HFF-Myc (cell line): Measurements from ENCODE around the gene MFSD6L.
"Not testable (repeated sequence)": the region's sequence is repeated elsewhere in the genome, so short reads cannot be mapped to it uniquely, and the experiment has no call there.

Source experiments
- DNase-seq: peaks from one replicate; pipeline ENCODE4 v3.0.0-alpha.2; 2011; ENCODE audit warnings: low read depth; ENCODE audit errors: extremely low read depth
- H3K4me3 ChIP-seq: replicated peaks from 2 replicates; pipeline ENCODE4 v1.5.1; 2011; ENCODE audit warnings: low read depth, mild to moderate bottlenecking, control low read depth, low read length
- TF ChIP-seq, protein P1 (sequence below): IDR thresholded peaks from 2 replicates; pipeline ENCODE4 v1.5.1; 2012; ENCODE audit warnings: mild to moderate bottlenecking, low read depth, low read length, control low read depth; ENCODE audit errors: missing control alignments

Gene MFSD6L

GRCh38 chr17:8818047-8818446, 18.9 kb upstream of the MFSD6L start:
- no peak for DNase-seq
- TF ChIP-seq, protein P1, sequence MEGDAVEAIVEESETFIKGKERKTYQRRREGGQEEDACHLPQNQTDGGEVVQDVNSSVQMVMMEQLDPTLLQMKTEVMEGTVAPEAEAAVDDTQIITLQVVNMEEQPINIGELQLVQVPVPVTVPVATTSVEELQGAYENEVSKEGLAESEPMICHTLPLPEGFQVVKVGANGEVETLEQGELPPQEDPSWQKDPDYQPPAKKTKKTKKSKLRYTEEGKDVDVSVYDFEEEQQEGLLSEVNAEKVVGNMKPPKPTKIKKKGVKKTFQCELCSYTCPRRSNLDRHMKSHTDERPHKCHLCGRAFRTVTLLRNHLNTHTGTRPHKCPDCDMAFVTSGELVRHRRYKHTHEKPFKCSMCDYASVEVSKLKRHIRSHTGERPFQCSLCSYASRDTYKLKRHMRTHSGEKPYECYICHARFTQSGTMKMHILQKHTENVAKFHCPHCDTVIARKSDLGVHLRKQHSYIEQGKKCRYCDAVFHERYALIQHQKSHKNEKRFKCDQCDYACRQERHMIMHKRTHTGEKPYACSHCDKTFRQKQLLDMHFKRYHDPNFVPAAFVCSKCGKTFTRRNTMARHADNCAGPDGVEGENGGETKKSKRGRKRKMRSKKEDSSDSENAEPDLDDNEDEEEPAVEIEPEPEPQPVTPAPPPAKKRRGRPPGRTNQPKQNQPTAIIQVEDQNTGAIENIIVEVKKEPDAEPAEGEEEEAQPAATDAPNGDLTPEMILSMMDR = no peak
- no peak overlapping the region for H3K4me3 ChIP-seq

DNA sequence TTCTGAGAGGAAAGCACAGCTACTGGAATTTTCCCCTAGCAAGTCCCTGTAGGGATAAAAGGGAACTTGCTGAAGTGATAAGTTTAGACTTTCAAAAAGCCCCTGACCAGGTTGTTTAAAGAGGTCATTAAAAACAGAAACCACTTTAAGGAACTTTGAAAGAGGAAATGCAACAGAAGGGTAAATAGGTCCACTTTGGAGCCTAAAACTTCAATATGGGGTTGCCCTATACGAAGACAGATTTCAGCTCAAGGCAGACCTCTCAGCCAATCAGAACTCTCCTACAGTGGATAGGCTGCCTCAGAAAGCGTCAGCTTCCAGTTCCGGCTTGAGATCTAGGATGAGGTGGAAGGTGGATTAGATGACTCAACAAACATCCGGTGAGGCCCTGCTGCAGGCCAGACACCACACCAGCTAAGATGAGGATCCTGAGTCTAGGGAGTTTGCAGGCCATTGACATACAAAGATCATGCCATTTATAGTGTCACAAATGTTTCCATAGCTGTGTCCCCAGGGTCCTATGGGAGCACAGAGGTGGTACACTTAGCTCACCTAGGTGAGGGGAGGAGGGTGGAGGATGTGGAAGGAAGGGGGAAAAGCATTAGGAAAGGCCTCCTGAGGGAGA, 7.9 kb upstream of the MFSD6L start:
- no peak overlapping the region for H3K4me3 ChIP-seq
- TF ChIP-seq, protein P1 = no peak
- no peak for DNase-seq

GRCh38 chr17:8806253-8806925, 7.2 kb upstream of the MFSD6L start:
- H3K4me3 ChIP-seq = no peak overlapping the region
- DNase-seq = no peak
- TF ChIP-seq, protein P1 = no peak

DNA sequence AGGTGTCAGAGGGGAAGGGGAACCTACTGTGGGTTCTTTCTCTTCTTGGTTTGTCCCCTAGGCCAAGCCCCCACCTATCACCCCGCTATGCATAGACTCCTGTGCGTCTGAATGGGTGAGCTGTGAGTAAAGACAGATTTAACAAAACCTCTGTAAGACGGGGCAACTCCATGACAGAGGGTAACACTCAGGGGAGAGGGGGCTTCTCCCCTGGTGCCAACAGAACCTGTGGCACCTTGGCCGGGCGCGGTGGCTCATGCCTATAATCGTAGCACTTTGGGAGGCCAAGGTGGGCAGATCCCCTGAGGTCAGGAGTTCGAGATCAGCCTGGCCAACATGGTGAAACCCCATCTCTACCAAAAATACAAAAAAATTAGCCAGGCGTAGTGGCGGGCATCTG, 6.2 kb upstream of the MFSD6L start:
- not testable (repeated sequence) for DNase-seq, H3K4me3 ChIP-seq

- no peak for DNase-seq
- TF ChIP-seq, protein P1 = no peak
Measured at GRCh38 chr17:8803531-8804420, 4.6 kb upstream of the MFSD6L start.

DNA sequence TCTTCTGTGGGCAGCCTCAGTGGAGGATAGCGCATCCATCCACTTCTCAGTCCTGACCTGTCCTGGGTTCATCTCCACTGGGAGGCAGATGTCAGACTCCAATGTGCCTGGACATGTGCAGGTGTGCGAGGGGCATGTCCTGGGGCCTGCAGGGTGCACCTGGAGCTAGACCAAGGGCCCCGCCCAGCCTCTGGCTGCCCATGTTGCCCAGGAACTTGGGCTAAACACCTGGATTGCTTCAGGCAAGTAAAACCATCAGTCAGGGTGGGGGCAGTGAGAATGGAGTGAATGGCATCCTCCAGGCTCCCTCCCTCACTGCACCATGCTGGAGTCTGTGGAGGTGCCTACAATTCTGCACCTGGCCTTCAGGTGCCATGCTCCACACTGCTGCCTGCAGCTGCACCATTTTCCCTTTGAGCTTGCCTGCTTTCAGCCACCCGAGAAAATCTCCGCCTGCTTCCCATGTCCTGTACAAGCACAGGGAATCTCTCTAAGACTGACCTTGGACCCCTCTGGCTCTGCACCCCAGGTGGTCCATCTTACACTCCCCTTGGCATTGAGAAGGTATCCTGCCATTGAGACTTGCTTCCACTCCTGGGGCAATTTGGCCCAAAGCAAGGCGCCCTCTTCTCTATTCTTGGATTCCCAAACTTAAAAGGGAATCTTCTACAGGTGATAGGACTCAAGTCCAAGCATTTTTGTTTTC, 2.1 kb upstream of the MFSD6L start:
- no peak for DNase-seq
- TF ChIP-seq, protein P1 = no peak

More at GRCh38 chr17:8803531-8804420, 4.6 kb upstream of the MFSD6L start:
- no peak overlapping the region for H3K4me3 ChIP-seq

GRCh38 chr17:8800656-8801055, 1.5 kb upstream of the MFSD6L start:
- no peak for DNase-seq
- TF ChIP-seq, protein P1 = no peak
- H3K4me3 ChIP-seq = no peak overlapping the region

More for the DNA sequence above, 2.1 kb upstream of the MFSD6L start:
- no peak overlapping the region for H3K4me3 ChIP-seq
